ENCODE results near the gene NSD1.

DNA sequence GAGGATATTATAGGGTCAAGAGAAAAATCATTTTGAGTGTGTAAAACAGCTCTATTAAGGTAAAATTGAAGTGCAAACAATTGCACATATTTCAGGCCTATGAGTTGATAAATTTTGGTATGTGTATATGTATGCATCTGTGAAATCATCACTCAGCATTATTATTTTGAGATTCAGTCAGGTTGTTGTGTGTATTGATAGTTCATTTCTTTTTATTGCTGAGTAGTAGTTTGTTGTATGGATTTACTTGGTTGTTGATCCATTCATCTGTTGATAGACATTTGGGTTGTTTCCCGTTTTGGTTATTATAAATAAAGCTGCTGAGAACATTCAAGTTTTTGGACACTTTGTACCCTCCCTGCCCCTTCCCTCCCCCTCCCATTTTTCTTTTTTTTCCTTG is 119.7 kb downstream of the NSD1 start:
- TF ChIP-seq, protein P1, sequence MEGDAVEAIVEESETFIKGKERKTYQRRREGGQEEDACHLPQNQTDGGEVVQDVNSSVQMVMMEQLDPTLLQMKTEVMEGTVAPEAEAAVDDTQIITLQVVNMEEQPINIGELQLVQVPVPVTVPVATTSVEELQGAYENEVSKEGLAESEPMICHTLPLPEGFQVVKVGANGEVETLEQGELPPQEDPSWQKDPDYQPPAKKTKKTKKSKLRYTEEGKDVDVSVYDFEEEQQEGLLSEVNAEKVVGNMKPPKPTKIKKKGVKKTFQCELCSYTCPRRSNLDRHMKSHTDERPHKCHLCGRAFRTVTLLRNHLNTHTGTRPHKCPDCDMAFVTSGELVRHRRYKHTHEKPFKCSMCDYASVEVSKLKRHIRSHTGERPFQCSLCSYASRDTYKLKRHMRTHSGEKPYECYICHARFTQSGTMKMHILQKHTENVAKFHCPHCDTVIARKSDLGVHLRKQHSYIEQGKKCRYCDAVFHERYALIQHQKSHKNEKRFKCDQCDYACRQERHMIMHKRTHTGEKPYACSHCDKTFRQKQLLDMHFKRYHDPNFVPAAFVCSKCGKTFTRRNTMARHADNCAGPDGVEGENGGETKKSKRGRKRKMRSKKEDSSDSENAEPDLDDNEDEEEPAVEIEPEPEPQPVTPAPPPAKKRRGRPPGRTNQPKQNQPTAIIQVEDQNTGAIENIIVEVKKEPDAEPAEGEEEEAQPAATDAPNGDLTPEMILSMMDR (IDR thresholded peaks at IDR 0.05; ENCODE audit: low read depth, low read length, poor library complexity, severe bottlenecking), result no peak
- TF ChIP-seq EZH2phosphoT487 (IDR thresholded peaks at IDR 0.05; ENCODE audit: borderline replicate concordance, low read length), result no peak

Data from DOHH2 (cell line).